Measurements from ENCODE around the gene ST13.
A peak's percentile ranks its signal among the peaks of the same experiment; 100 is the strongest.
"Not testable (repeated sequence)": the region's sequence is repeated elsewhere in the genome, so short reads cannot be mapped to it uniquely, and the experiment has no call there.

ST13 gene

GRCh38 chr22:40856513-40857308 lies at the start of gene ST13, which contains the start of gene XPNPEP3:
Gene ST13 (minus strand): TSS chr22:40856639. CDS start chr22:40856540, 99 bp downstream.
Gene XPNPEP3 (plus strand): TSS chr22:40857148. CDS start chr22:40857182, 34 bp downstream.
- DNase-seq, result peak; percentile 96

- no peak for DNase-seq
These were observed 47.7 kb upstream of the ST13 start for GRCh38 chr22:40904101-40904500.

DNA sequence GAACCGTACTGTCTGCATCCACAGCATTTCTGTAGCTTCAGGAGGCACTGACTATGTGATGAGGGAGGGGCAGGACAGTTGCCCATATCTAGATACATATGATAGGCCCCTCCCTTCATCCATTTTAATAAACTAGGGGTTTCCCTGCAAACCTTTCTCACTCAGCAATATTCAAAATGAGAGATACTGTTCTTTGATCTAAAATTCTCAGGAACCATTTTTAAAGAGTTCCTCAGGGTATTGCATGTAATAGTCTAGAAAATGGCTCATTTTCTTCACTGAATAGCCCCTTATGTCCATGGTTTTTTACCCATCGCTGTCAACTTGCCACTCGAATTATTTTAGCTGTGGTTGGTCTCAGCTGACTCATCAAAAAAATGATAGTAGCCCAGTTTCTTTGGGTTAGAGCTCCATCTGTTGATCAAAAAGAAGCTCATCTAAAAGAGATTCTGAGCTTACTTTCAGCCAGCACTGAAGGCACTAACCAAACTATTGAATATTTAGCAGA lies 42.5 kb upstream of the ST13 start:
- DNase-seq, result peak; percentile 59

DNA sequence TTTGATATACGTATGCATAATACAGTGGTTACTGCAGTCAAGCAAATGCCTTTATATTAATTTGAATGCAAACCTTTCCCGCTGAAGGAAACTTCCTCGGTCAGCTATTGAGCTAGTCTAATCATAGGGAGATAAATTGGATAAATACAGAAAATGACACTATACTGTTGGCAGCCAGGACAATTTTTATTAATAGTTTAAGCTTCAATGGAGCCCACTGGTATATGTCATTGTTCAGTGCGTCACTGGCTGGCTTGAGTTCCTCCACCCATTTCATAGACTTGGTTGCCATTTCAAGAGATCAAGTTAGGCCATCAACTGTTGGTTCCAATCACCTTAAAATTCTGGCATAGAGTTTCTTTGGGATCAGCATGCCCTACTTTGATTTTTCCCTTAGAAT lies 38.0 kb upstream of the ST13 start:
- no peak for DNase-seq

DNA sequence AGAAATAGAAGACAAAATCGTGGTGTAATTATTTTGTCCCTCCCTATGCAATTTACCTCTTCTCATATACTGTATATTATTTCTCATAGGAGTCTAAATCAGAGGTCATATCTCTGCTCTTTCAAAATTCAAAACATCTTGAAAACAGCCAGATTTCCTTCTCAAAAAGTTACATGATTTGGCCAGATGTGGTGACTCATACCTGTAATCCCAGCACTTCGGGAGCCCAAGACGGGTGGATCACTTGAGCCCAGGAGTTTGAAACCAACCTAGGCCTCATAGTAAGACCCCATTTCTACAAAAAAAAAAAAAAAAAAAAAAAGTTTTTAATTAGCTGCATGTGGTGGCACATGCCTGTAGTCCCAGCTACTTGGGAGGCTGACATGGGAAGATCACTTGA lies 34.4 kb upstream of the ST13 start:
- DNase-seq, result no peak

- DNase-seq, result no peak
These were observed 32.7 kb upstream of the ST13 start for GRCh38 chr22:40889116-40889515.

- DNase-seq, result no peak
These were observed 22.5 kb upstream of the ST13 start for GRCh38 chr22:40878922-40879321.

DNA sequence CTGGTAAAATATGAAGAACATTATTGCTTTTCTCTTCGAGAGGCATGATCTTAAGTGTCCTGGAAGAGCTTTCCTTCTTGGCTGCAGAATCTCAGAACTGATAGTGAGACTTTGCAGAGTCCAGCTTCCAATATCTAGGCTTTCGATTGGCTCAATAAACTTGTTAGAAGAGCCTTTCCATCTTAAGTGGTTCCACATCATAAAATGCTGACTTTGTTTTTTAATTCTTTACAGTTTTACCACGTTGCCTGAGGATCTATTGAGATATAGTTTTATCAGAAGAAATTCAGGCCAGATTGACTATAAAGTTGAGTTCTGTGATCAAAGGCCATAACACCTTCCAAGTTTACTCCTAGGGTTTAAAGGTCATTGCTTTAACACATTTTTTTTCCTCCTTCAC lies 21.0 kb upstream of the ST13 start:
- no peak for DNase-seq

DNA sequence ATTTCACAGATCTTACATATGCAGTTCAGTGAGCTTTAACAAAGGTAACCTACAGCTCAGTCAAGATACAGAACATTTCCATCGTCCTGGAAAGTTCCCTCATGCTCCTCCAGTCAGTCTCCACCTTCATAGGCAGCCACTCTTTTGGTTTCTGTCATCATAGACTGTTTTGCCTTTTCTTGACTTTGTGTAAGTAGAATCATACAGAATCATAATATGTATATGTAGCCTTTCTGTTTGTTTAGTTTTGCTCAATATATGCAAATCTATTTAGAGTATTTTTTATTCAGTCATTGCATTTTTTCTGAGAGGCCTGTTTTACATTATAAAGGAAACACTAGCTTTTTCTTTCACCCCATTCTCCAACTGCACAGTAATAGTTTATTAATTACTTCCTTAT lies 20.5 kb upstream of the ST13 start:
- no peak for DNase-seq

DNA sequence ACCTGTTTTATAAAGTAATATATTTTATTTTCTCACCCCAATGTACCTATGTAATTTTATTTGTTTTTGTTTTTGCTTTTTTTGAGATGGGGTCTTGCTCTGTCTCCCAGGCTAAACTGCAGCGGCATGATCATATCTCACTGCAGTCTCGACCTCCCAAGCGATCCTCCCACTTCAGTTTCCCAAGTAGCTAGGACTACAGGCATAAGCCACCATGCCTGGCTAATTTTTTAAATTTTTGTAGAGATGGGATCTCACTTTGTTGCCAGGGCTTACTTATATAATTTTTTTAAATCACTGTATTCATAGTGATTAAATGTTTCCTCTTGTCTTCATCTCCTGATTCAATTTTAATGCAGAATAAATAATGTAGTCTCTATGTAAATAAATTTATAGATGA lies 18.7 kb upstream of the ST13 start:
- no peak for DNase-seq

GRCh38 chr22:40874016-40874415 lies 17.6 kb upstream of the ST13 start:
- DNase-seq, result no peak

- DNase-seq, result not testable (repeated sequence)
These were observed 11.9 kb upstream of the ST13 start for GRCh38 chr22:40868379-40868778.

DNA sequence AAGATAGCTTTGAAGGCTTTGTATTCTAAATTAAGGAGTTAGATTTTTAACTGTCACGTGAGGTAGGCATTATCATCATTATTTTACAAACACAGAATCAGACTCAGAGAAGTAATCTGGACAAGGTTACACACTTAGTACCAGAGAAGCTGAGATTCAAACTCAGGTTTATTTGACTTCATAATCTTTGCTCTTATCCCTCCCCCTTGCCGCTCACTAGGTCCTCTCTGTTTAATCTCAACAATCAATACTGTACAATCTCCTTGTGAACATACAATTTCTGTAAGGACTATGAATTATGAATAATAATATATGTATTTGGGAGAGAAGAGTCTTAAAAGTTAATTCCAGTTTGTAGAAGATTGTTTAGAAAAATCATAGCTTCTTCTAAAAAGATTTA lies 10.7 kb upstream of the ST13 start:
- no peak for DNase-seq

- DNase-seq, result no peak
These were observed 6.1 kb upstream of the ST13 start for GRCh38 chr22:40862537-40862936.

DNA sequence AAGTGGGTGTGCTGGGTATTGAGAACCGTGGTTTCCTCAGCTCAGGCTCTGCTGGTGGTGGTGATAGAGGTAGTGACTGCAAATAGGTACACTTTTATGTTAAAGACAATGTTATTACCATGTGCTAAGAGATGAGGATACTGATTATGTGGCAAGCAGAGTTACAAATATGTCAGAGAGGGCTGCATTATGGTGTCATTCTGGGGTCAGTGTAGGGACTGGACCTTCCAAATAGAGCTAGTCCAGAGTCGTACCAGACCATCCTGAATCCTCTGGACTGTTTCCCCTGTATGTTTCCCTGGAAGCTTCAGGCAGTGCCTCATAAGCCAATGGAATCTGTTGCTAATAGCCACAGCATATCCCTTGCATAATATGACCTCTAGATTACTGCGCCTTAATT lies 5.6 kb upstream of the ST13 start, which contains the start of gene DNAJB7:
DNAJB7 (minus strand) TSS at position 101 of the 400 bp plus-strand sequence. CDS start 119 bp downstream, outside the sequence.
- DNase-seq, result no peak

DNA sequence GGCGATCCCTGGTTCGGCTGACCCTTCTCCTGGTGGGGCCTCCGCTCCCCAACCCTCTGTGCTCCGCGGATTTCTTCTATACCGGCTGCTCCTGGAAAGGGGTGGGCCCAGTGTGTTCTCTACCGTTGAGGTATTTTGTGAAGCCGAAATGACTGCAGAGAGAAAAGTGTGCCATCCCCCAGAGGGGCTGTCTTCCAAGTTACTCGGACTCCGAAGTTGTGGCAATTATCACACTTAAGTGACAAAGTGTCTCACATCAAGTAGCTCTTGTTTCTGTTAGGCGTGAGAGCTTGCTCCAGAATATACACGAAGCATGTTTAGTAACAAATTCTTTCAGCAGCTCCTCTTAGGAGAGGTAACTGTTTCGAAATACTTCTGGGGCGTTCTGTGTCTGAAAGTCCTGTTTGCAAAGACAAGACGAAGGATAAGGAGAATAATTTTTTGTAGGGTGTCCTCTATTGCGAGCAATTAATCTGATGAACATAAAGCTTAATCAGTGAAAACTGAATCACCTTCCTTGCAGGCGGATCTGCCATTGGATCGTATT lies 943 bp upstream of the ST13 start:
- DNase-seq, result peak; percentile 23

DNA sequence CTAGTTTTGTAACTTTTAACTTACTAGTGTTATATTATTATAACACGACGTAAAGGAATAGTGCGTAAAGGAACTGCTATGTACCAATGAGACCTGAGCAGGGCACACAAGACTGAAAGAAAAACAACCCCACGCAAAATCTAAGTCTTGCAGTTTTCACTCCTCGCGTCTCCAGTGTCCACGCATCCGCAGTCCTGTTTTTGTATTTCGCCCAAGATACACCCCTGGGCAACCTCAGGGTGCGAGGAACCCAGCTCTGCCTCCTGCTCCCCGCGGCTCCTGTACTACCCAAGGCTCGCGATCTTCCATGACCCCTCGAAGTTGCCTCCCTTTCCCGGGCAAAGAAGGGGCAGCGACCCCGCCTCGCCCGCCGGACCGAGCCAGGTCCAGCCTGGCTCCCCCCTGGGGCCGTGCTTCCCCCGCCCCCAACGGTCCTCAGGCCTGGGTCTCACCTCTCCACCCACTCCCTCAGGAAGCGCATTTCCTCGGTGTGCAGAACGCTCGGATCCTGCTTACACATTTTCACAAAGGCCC lies 393 bp downstream of the ST13 start:
- peak; percentile 6 for DNase-seq

DNA sequence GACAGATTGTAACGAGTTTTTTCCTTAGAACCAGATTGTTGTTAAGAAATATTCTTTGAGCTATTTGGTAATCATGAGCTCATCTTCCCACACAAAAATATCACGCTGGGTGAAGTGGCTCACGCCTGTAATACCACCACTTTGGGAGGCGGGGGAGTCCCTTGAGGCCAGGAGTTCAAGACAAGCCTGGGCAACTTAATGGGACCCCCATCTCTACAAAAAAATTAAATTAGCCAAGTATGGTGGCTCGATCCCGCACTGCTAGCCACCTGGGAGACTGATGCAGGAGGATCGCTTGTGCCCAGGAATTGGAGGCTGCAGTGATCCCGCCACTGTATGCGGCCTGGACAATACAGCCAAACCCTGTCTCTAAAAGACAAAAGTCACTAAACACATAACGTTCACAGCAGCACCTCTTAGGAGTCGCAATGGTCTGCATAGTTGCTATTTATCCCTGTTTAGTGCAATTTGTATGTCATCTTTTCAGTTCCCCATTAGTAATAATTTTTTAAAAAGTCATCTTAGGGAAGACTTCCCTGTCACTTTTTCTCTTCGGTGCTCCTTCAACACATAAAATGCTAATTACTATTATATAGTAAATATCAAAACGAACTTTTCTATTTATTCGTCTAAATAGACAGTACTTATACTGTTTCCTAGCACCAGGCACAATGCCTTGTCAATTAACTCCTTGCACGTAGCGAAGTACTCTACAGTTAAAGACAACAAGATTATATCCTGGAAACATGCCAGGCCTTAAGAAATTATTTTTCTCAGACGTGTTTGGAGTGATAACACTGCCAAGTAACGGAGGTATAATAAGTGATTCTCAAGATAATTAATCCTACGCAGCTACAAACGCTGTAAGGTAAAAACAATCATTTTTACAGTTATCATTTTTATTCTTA lies 1.1 kb downstream of the ST13 start:
- DNase-seq, result no peak

DNA sequence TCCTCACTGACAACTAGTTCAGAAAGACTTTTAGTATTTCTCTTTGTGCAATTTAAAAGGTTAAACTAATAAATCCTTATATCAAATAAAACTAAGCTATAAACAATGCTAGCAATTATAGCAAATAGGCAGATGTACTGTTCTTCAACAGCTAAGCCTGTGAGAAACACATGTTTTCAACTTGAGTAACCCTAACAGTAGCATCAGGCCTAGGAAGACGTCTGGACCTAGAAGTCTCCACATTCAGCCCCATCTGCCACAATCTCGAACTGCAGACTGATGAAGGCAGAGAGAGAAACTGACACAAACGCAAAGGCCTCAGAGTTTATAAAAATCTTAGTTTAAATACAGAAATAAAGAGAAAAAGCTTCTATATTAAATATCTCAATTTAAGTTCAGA lies 2.5 kb downstream of the ST13 start:
- no peak for DNase-seq

GRCh38 chr22:40853333-40853732 lies 3.1 kb downstream of the ST13 start:
- DNase-seq, result no peak

DNA sequence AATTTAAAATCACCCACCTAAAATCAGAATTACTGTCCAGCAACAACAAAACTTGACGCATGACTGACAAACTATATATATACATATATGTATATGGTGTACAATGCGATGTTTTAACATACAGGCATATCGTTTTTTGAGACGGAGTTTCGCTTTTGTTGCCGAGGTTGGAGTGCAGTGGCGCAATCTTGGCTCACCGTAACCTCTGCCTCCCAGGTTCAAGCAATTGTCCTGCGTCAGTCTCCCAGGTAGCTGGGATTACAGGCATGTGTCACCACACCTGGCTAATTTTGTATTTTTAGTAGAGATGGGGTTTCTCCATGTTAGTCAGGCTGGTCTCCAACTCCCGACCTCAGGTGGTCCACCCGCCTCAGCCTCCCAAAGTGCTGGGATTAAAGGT lies 10.6 kb downstream of the ST13 start:
- not testable (repeated sequence) for DNase-seq

GRCh38 chr22:40844951-40845350 lies 11.5 kb downstream of the ST13 start:
- DNase-seq, result no peak

GRCh38 chr22:40838486-40838885 lies 18.0 kb downstream of the ST13 start:
- DNase-seq, result peak; percentile 21
